ENCODE results near the gene SPIRE1.
"Not testable (repeated sequence)": the region's sequence is repeated elsewhere in the genome, so short reads cannot be mapped to it uniquely, and the experiment has no call there.

The SPIRE1 gene

GRCh38 chr18:12485479-12486105 lies 172.3 kb downstream of the SPIRE1 start:
- no peak for DNase-seq (ENCODE audit: low spot score)

- DNase-seq (ENCODE audit: low spot score), result not testable (repeated sequence)
Observed at GRCh38 chr18:12481915-12482314, 176.0 kb downstream of the SPIRE1 start.

GRCh38 chr18:12479982-12480381 lies 177.9 kb downstream of the SPIRE1 start:
- no peak for DNase-seq (ENCODE audit: low spot score)

- no peak for DNase-seq (ENCODE audit: low spot score)
Observed at GRCh38 chr18:12479536-12479935, 178.4 kb downstream of the SPIRE1 start.

GRCh38 chr18:12478269-12479047 lies 179.4 kb downstream of the SPIRE1 start:
- DNase-seq (ENCODE audit: low spot score), result peak; percentile 24

GRCh38 chr18:12477606-12478005 lies 180.3 kb downstream of the SPIRE1 start:
- no peak for DNase-seq (ENCODE audit: low spot score)

GRCh38 chr18:12476955-12477354 lies 181.0 kb downstream of the SPIRE1 start:
- no peak for DNase-seq (ENCODE audit: low spot score)

- no peak for DNase-seq (ENCODE audit: low spot score)
Observed at GRCh38 chr18:12474876-12475275, 183.0 kb downstream of the SPIRE1 start.

- no peak for DNase-seq (ENCODE audit: low spot score)
Observed at GRCh38 chr18:12474146-12474545, 183.8 kb downstream of the SPIRE1 start.

GRCh38 chr18:12470382-12471075 lies 187.4 kb downstream of the SPIRE1 start:
- no peak for DNase-seq (ENCODE audit: low spot score)

- DNase-seq (ENCODE audit: low spot score), result no peak
Observed at GRCh38 chr18:12468445-12468844, 189.5 kb downstream of the SPIRE1 start.

GRCh38 chr18:12464731-12465130 lies 193.2 kb downstream of the SPIRE1 start:
- DNase-seq (ENCODE audit: low spot score), result no peak

- DNase-seq (ENCODE audit: low spot score), result no peak
Observed at GRCh38 chr18:12463191-12463590, 194.7 kb downstream of the SPIRE1 start.

- no peak for DNase-seq (ENCODE audit: low spot score)
Observed at GRCh38 chr18:12462242-12462641, 195.7 kb downstream of the SPIRE1 start.

GRCh38 chr18:12461326-12461725 lies 196.6 kb downstream of the SPIRE1 start:
- no peak for DNase-seq (ENCODE audit: low spot score)

GRCh38 chr18:12460874-12461273 lies 197.0 kb downstream of the SPIRE1 start:
- no peak for DNase-seq (ENCODE audit: low spot score)

- DNase-seq (ENCODE audit: low spot score), result no peak
Observed at GRCh38 chr18:12458771-12459170, 199.1 kb downstream of the SPIRE1 start.

GRCh38 chr18:12456441-12456840 lies 201.5 kb downstream of the SPIRE1 start:
- no peak for DNase-seq (ENCODE audit: low spot score)

GRCh38 chr18:12455496-12455895 lies 202.4 kb downstream of the SPIRE1 start:
- no peak for DNase-seq (ENCODE audit: low spot score)

GRCh38 chr18:12452784-12453183 lies 205.1 kb downstream of the SPIRE1 start:
- no peak for DNase-seq (ENCODE audit: low spot score)

GRCh38 chr18:12451428-12451827 lies 206.5 kb downstream of the SPIRE1 start:
- no peak for DNase-seq (ENCODE audit: low spot score)

- no peak for DNase-seq (ENCODE audit: low spot score)
Observed at GRCh38 chr18:12449051-12449785, 208.7 kb downstream of the SPIRE1 start.
